ENCODE results near the gene CRACR2A.

DNA sequence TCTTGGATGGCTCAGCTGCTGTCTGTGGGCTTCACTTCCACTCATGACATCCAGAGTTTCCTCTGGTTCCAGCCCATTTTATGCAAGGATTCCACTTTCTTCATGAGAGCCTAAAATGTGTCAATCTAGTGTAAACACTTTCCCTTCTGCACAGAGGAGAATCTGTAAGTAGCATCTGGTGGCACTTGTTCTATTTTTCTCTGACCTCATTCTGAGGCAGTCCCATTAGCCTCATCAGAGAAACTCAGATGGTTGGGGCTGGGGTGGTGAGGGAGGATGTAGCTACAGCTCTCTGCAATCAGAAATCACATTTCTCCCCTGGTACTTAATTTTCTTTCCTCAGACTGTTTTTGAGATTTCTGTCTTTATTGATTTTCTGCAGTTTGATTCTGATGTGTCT lies 180.3 kb downstream of the CRACR2A start:
- TF ChIP-seq EP300 (IDR thresholded peaks at IDR 0.05) (no peak), POLR2A (IDR thresholded peaks at IDR 0.05) (no peak)

Measured in suprapubic skin (tissue), 2 donors.